ENCODE data around the gene FGFBP1. TPM values are rescaled to one million over a fixed set of nuclear protein-coding genes. Genes with fewer than 3 reads are reported as not detected.

Gene FGFBP1
- total RNA-seq, 1 experiment from 2014 or later, result 0.88 TPM

GRCh38 chr4:15961781-15962510 is 23.4 kb upstream of the FGFBP1 start:
- Histone ChIP-seq H3K4me3 (ENCODE audit: low read depth, low read length) (no peak overlapping the region), H3K4me1 (no peaks in the 10 kb centered on the region), H3K9me3 (0 out of 2 replicates have a peak, but pooled peaks cover 3% of the 10 kb centered on the region), H3K27me3 (replicated peaks; ENCODE audit: control insufficient read depth, insufficient read depth, low read length) (no peaks in the 10 kb centered on the region), H3K36me3 (ENCODE audit: control insufficient read depth, insufficient read depth, low read length) (no peaks in the 10 kb centered on the region)
- no peak for TF ChIP-seq CTCF (IDR thresholded peaks at IDR 0.05; ENCODE audit: insufficient read depth in 1 of 2, low read depth in 1 of 2, low read length in 1 of 2, severe bottlenecking in 1 of 2, unreplicated experiment in 1 of 2)
- no TSS peak for BruUV-seq (replicated peaks)
- POLR2A ChIA-PET, result no interaction called here
- H3K4me1 Mint-ChIP-seq (ENCODE audit: low read depth, unreplicated experiment), result no peaks in the 10 kb centered on the region
- no peak for DNase-seq
- H3K27ac Mint-ChIP-seq (ENCODE audit: unreplicated experiment), result no peak overlapping the region
- intact Hi-C loops (cut with micrococcal nuclease; ENCODE audit: unreplicated experiment), result no loop called here
- CTCF ChIA-PET, result no interaction called here
- peaks cover 11% of the 10 kb centered on the region for H3K9me3 Mint-ChIP-seq (ENCODE audit: unreplicated experiment)
- no peak overlapping the region for H3K4me3 Mint-ChIP-seq (ENCODE audit: unreplicated experiment)
- no peaks in the 10 kb centered on the region for H3K27me3 Mint-ChIP-seq (ENCODE audit: insufficient read depth, unreplicated experiment)
- H3K36me3 Mint-ChIP-seq (ENCODE audit: insufficient read depth, unreplicated experiment), result peaks cover 29% of the 10 kb centered on the region

- Mint-ChIP-seq H3K4me1 (ENCODE audit: low read depth, unreplicated experiment) (peaks cover 5% of the 10 kb centered on the region), H3K9me3 (ENCODE audit: unreplicated experiment) (peaks cover 11% of the 10 kb centered on the region), H3K4me3 (ENCODE audit: unreplicated experiment) (no peak overlapping the region), H3K27me3 (ENCODE audit: insufficient read depth, unreplicated experiment) (no peaks in the 10 kb centered on the region), H3K36me3 (ENCODE audit: insufficient read depth, unreplicated experiment) (peaks cover 5% of the 10 kb centered on the region), H3K27ac (ENCODE audit: unreplicated experiment) (no peak overlapping the region)
- no peak for TF ChIP-seq CTCF (IDR thresholded peaks at IDR 0.05; ENCODE audit: insufficient read depth in 1 of 2, low read depth in 1 of 2, low read length in 1 of 2, severe bottlenecking in 1 of 2, unreplicated experiment in 1 of 2)
- Histone ChIP-seq H3K9me3 (peaks cover 14% of the 10 kb centered on the region), H3K4me3 (ENCODE audit: low read depth, low read length) (no peak overlapping the region), H3K27me3 (replicated peaks; ENCODE audit: control insufficient read depth, insufficient read depth, low read length) (no peaks in the 10 kb centered on the region), H3K36me3 (ENCODE audit: control insufficient read depth, insufficient read depth, low read length) (no peaks in the 10 kb centered on the region), H3K4me1 (peaks cover 6% of the 10 kb centered on the region; the same call in 1 of the 2 replicates)
- intact Hi-C loops (cut with micrococcal nuclease; ENCODE audit: unreplicated experiment), result no loop called here
- POLR2A ChIA-PET, result no interaction called here
- BruUV-seq (replicated peaks), result no TSS peak
- no peak for DNase-seq
- CTCF ChIA-PET, result interaction anchor here (1.0 to 1.1 kb wide), 2 partner anchors 75 to 153 kb away, joined by 3 to 5 read pairs; no protein-coding TSS in a partner anchor
Measured at GRCh38 chr4:15958562-15958961, 20.0 kb upstream of the FGFBP1 start.

- Mint-ChIP-seq H3K9me3 (ENCODE audit: unreplicated experiment) (peaks cover 11% of the 10 kb centered on the region), H3K27me3 (ENCODE audit: insufficient read depth, unreplicated experiment) (no peaks in the 10 kb centered on the region), H3K4me3 (ENCODE audit: unreplicated experiment) (no peak overlapping the region), H3K36me3 (ENCODE audit: insufficient read depth, unreplicated experiment) (no peaks in the 10 kb centered on the region), H3K27ac (ENCODE audit: unreplicated experiment) (no peak overlapping the region), H3K4me1 (ENCODE audit: low read depth, unreplicated experiment) (peaks cover 5% of the 10 kb centered on the region)
- TF ChIP-seq CTCF (IDR thresholded peaks at IDR 0.05; ENCODE audit: insufficient read depth in 1 of 2, low read depth in 1 of 2, low read length in 1 of 2, severe bottlenecking in 1 of 2, unreplicated experiment in 1 of 2), result peak; percentile 85 to 86
- CTCF ChIA-PET, result interaction anchor here (0.8 to 1.7 kb wide), 11 partner anchors 11 to 487 kb away, joined by 3 to 57 read pairs (median 4); partner anchors contain the start of genes CC2D2A and FGFBP1
- Histone ChIP-seq H3K4me3 (ENCODE audit: low read depth, low read length) (no peak overlapping the region), H3K36me3 (ENCODE audit: control insufficient read depth, insufficient read depth, low read length) (no peaks in the 10 kb centered on the region), H3K4me1 (peaks cover 8% of the 10 kb centered on the region; the same call in 1 of the 2 replicates), H3K27me3 (replicated peaks; ENCODE audit: control insufficient read depth, insufficient read depth, low read length) (no peaks in the 10 kb centered on the region), H3K9me3 (peaks cover 21% of the 10 kb centered on the region)
- no TSS peak for BruUV-seq (replicated peaks)
- peak; percentile 80 to 81 for DNase-seq
- POLR2A ChIA-PET, result no interaction called here
- intact Hi-C loops (cut with micrococcal nuclease; ENCODE audit: unreplicated experiment), result loop anchor here (1.0 kb wide), 3 partner anchors 74 to 477 kb away; no protein-coding TSS in a partner anchor
Measured at GRCh38 chr4:15956179-15956850, 17.8 kb upstream of the FGFBP1 start.
